ENCODE results near the gene GSK3A. TPM values are rescaled to one million over a fixed set of nuclear protein-coding genes. Genes with fewer than 3 reads are reported as not detected.

The GSK3A gene
- total and polyA plus RNA-seq, 7 donors: 17.4 to 49.5 (median 28.5) TPM

- peak; percentile 68 for DNase-seq
- H3K36me3 ChIP-seq: peaks cover 10 to 56% (median 46%) of the 10 kb centered on the region in 4 donors
- intact Hi-C loops (cut with DNase I): no loop called here
- H3K4me1 ChIP-seq: peaks cover 0 to 38% (median 36%) of the 10 kb centered on the region in 4 donors
- H3K27me3 ChIP-seq: no peaks in the 10 kb centered on the region
- no peak overlapping the region for H3K4me3 ChIP-seq
- no peaks in the 10 kb centered on the region for H3K9me3 ChIP-seq
- WGBS, 2 donors: 93 to 95% methylated on average over 30 of the region's 30 CpGs
- H3K27ac ChIP-seq: peak overlapping the region; percentile 84 to 94 (median 92)
- TF ChIP-seq CTCF (IDR thresholded peaks at IDR 0.05): no peak
These were observed 44.8 kb upstream of the GSK3A start for GRCh38 chr19:42287017-42287826.

GRCh38 chr19:42286349-42287016 is 44.1 kb upstream of the GSK3A start:
- intact Hi-C loops (cut with DNase I): no loop called here
- H3K27me3 ChIP-seq: no peaks in the 10 kb centered on the region
- peaks cover 0 to 45% (median 43%) of the 10 kb centered on the region in 4 donors for H3K4me1 ChIP-seq
- peak overlapping the region in 2 of 4 donors; percentile 12 to 74 for H3K4me3 ChIP-seq
- DNase-seq: peak; percentile 80
- peak overlapping the region; percentile 84 to 94 (median 92) for H3K27ac ChIP-seq
- no peak for TF ChIP-seq CTCF (IDR thresholded peaks at IDR 0.05)
- TF ChIP-seq POLR2AphosphoS5 (IDR thresholded peaks at IDR 0.05): peak in 1 of 4 donors; percentile 37
- no peaks in the 10 kb centered on the region for H3K9me3 ChIP-seq
- peaks cover 10 to 48% (median 40%) of the 10 kb centered on the region in 4 donors for H3K36me3 ChIP-seq
- 53 to 70% methylated on average over 13 of the region's 13 CpGs for WGBS, 2 donors

GRCh38 chr19:42285988-42286348 is 43.6 kb upstream of the GSK3A start:
- Histone ChIP-seq H3K27ac (peak overlapping the region; percentile 84 to 94 (median 92)), H3K36me3 (peaks cover 10 to 43% (median 39%) of the 10 kb centered on the region in 4 donors), H3K27me3 (no peaks in the 10 kb centered on the region), H3K4me3 (peak overlapping the region in 2 of 4 donors; percentile 12 to 74), H3K4me1 (peaks cover 0 to 51% (median 49%) of the 10 kb centered on the region in 4 donors), H3K9me3 (no peaks in the 10 kb centered on the region)
- 47 to 83% methylated on average over 6 of the region's 6 CpGs for WGBS, 2 donors
- peak; percentile 65 for DNase-seq
- TF ChIP-seq POLR2AphosphoS5 (IDR thresholded peaks at IDR 0.05) (no peak), CTCF (IDR thresholded peaks at IDR 0.05) (no peak), POLR2A (IDR thresholded peaks at IDR 0.05) (no peak), EP300 (IDR thresholded peaks at IDR 0.05) (no peak)
- intact Hi-C loops (cut with DNase I): loop anchor here (2.0 kb wide), 1 partner anchor 65 kb away; the partner anchor contains the start of gene ZNF526

GRCh38 chr19:42285541-42285941 is 43.1 kb upstream of the GSK3A start:
- no peaks in the 10 kb centered on the region for H3K9me3 ChIP-seq
- peaks cover 10 to 39% (median 35%) of the 10 kb centered on the region in 4 donors for H3K36me3 ChIP-seq
- peak; percentile 69 for DNase-seq
- H3K4me3 ChIP-seq: peak overlapping the region; percentile 57 to 76 (median 70)
- 44 to 68% methylated on average over 5 of the region's 5 CpGs for WGBS, 2 donors
- H3K27me3 ChIP-seq: no peaks in the 10 kb centered on the region
- H3K27ac ChIP-seq: peak overlapping the region; percentile 84 to 94 (median 92)
- intact Hi-C loops (cut with DNase I): loop anchor here (2.0 kb wide), 1 partner anchor 65 kb away; the partner anchor contains the start of gene ZNF526
- H3K4me1 ChIP-seq: peaks cover 0 to 54% (median 50%) of the 10 kb centered on the region in 4 donors
- no peak for TF ChIP-seq POLR2A (IDR thresholded peaks at IDR 0.05)
- TF ChIP-seq POLR2AphosphoS5 (IDR thresholded peaks at IDR 0.05): no peak
